GM19455 (cell line): ENCODE results near the gene VPS16.
A peak's percentile ranks its signal among the peaks of the same experiment; 100 is the strongest.

Source experiments
- ATAC-seq: cut with Tn5 transposase; IDR thresholded peaks from one replicate; pipeline ENCODE4 v1.9.1; 2021; ENCODE audit not compliant: unreplicated experiment

VPS16 gene

DNA sequence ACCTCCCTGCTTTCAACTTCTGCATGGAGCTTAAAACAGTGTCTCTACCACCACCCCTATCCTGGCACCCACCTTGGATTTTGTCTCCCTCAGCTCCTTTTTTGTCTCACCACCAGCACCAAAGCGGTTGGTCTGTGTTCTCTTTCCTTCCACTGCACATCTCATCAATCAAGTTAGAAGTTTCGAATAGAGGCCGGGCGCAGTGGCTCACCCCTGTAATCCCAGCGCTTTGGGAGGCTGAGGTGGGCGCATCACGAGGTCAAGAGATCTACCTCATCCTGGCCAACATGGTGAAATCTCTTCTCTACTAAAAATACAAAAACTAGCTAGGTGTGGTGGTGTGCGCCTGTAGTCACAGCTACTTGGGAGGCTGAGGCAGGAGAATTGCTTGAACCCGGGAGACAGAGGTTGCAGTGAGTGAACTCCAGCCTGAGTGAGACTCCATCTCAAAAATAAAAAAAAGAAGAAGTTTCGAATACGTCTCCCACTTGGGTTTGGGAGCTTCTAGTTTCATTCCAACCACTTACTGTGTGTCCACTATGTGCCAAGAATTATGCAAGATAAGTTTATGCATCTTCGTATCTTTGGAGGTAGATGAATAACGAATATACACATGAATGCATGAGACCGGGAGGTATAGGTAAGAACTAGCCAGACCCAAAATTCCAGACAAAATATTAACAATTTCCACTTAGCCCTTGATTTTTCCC, 6.0 kb upstream of the VPS16 start:
- ATAC-seq, result no peak

DNA sequence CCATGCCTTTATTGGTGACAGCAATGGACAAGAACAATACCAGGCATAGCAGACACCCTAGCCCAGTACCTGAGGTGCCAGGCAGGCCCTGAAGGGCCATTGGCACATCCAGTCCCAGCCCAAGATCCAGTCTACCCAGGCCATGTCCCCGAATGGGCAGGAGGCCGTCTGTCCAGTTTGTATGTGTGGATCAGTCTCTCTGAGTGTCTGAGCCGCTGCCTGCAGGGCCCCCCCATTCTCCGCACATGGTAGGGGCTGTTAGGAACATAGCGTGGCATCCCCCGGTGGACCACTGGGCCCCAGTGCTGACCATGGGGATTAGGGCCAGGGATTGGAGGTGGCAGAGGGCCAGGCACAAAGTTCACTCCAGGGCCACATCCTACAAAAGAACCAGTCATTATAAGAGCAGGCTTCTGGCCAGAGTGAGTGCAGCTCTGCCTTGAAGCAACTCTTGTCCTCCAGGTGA, 5.2 kb upstream of the VPS16 start:
- no peak for ATAC-seq

DNA sequence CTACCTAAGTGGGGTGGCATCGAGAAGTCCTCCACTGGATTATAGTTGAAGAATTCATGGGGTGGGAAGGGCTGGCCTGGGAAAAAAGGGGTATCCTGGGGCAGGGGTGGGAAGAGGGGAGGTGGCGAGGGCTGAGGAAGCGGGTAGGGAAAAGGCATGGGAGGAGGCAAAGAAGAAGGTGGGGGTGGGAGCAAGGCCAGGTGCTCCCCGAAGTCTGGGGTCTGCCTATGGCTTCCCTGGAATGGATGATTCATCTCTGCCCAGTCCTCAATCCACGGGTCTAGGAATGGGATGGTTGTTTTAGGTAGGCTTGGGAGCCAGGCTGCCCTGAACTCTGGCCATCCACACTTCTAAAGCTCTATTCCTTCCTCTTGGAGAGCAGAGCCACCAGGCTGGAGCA, 4.5 kb upstream of the VPS16 start:
- no peak for ATAC-seq

DNA sequence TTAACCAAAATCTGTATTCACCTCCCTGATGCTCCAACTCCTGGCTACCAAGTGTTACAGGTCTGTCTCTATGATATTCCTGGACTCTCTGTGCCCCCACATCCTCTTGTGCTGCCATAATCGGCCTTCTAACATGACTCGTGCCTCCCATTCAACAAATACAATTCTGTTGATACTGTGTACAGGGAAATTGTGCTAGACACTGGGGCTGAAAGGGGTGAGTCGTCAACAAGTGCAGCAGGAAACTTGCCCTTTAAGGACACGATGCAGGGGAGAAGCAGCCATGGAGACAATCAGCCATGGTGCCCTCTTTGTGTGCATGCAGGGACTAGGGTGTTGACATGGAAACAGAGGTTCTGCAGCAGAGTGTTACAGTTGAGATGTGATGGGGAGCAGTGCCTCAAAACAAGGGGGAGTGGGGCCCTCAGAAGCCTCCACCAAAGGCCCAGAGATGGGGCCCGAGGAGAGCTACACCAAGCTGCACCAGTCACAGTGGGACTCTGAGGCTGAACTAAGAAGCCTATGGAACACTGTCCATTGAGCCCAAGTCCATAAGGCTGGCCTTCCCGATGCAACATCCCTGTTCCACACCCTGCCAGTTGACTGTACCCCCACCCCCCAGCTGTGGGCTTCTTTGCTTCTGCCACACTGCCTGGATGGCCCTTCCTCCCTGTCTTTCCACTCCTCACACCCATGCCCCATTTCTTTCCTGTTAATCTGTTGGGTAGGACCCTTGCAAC, 3.2 kb upstream of the VPS16 start:
- no peak for ATAC-seq

DNA sequence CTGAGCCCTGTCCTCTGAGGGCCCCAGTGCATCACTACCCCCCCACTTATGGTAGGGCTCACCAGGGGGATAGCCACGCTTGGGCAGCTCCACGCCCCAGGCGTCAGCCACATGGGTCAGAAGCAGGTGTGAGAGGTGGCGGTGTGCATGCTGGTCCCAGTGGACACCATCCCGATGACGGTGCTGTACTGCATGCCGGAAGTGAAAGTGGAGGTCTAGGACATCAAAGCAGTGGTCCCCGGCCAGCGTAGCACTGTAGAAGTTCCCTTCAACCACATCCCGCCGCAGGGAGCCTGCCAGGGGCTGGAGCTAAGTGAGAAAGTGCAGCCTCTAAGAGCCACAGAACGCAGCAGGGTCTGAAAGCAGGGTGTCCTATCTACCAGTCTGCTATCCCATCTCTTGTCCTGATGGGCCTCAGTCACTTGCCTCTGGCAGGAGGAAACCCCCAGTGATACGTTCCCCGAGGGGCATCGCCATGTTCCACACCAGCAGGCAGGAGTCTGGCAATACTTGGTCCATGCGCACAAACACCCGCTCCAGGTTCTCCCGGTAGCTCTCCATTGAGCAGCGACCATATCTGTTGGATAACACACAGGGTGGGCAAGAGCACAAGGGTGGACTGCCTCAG, 2.3 kb upstream of the VPS16 start:
- no peak for ATAC-seq

DNA sequence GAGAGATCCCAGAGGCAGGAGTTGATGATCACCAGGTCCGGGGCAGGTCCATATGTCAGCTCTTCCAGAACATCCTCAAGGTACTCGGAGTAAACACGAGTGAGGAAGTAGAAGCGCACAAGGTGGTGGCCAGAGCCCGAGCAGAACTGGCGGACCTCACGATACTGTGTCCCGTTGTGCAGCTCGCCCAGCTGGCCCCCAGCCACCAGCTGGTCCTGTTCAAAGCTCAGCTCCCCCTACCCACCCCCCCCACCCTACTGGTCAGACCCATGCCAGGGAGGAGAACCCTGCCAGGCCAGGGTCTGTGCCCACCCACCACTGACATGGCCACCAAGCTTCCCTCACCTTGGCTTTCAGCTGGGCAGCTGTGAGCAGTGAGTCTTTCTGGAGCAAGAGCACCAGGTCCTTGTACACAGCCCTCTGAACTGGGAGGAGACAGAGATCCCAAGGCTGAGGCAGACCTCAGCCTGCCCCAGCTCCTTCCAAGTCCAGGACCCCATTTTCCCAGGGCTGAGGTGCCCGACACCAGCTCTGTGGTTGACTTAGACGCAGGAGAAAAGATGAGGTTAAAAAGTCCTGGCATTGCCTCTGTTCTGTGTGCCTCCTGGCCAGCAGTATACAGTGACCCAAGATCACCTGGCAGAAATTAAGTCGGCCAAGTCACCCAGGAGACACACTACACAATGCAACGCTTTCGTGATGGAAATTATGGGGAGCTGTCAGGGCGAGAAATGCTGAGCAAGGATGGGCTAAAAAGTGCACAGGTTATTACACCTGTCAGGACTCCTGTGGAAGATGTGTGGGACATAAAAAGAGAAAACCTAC, 1.5 kb upstream of the VPS16 start:
- ATAC-seq, result no peak

DNA sequence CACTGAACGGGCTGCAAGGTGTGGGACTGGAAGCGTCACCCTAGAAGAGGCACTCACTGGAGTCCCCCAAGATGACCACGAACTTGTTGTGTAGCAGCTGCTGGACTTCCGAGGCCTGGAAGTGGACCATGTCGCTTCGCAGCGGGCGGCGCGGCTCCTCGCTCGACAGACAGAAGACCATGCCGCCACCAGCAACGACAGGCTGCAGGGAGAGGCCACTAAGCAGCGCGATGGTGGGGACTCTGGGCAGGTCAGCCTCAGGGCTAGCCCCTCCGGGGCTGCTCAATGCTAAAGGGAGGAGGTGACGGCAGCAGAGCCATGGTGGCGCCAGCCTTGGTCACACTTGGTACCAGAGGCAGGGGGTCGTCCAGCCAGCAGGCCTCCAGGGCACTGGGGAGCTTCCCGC, 810 bp upstream of the VPS16 start:
- no peak for ATAC-seq

DNA sequence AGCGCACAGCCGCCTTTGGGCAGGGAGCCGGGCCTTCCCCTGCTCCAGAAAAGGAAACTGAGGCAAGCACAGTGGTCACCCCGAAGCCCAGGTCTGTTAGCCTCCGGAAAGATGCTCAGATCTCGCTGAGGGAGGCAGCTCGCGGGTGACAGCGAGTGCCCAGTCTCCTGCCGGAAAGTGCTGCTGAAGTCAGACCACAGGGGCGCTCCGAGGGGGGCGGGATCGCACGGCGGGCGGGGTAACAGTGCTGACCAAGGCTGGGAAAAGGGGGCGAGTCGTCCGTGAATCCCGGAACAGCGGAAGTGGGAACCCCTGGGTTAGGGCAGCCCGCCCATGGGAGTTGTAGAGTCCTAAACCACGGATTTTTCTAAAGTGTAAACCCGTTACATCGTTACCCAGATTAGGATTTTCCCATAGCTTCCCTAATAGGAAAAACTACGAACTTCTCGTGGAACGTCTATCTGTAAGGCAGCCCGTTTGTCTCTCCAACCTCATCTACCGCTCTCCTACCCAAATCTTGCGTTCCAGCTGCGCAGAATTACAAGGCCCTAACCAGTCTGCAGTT, 504 bp downstream of the VPS16 start:
- peak; percentile 44 for ATAC-seq

DNA sequence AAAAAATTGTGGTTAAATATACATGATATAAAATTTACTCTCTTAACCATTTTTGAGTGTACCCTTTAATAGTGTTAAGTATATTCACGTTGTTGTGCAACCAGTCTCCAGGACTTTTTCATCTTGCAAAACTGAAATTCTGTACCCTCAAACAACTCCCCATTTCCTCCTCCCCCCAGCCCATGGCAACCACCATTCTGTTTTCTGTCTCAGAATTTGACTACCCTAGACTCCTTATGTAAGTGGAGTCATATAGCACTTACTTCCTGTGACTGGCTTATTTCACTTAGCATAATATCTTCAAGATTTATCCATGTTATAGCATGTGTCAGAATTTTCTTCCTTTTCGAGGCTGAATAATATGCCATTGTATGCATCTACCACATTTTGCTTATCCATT, 5.1 kb downstream of the VPS16 start:
- ATAC-seq, result no peak

DNA sequence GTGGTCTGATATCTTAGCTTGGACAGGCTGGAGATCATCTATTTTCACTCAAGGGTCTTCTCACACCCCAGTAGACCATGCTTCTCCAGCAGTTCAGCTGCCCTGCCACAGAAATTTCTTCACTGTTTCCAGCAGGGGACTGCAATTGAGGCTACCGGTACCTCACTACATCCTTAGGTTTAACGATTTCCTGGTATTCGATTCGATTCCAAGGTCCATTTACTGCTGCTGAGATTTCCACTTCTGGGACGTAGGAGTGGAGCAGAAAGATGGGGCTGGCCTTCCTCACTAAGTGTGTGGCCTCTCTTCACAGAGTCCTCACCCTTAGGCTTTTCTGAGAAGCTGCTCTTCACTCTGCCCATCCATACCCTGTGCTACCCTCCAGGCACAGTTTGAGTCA, 6.2 kb downstream of the VPS16 start:
- no peak for ATAC-seq

DNA sequence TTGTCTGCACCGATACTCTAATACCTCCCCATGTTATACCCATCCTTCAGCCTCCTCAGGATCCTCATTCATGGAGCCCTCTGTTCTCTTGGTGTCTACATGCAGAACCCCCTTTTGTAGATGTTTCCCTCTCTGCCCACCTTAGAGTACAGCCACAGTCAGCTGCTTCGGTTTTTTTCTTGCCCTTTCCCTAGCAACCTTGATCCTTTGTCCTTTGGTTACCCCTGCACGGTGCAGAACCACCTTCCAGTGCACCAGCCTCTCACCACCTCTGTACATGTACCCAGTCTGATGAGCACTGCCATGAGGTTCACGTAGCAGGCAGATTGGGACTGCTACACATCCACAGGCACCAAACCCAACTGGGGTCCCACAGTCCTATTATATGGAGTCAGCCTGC, 7.3 kb downstream of the VPS16 start:
- no peak for ATAC-seq

DNA sequence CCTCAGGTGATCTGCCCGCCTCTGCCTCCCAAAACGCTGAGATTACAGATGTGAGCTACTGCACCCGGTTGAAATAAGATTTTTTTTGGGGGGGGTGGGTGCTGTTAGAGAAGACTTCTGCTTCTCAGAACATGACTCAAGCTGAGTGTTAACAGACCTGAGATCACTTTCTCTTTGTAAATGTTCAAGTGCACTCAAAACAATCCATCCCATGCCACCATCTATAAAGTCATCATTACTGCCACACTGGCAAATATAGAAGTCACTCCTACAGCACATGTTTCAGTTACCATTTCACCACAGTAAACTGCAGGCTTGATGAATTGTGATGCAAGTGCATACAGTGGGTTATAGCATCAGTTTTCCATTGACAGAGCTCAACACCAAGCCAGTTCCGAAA, 9.0 kb downstream of the VPS16 start:
- no peak for ATAC-seq

DNA sequence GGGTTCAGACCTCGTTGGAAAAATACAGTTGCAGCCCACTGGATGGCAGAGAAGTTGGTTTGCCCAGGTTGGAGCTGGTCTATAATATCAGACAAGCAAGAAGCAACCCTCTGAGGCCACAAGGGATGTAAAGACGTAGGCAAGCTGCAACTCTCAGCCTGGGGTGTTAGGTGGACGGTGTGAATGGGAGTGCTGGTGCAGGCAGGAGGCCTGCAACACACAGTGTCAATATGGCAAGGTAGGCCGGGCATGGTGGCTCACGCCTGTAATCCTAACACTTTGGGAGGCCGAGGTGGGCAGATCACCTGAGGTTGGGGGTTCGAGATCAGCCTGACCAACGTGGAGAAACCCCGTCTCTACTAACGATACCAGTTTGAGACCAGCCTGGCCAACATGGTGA, 10.5 kb downstream of the VPS16 start:
- ATAC-seq, result no peak

DNA sequence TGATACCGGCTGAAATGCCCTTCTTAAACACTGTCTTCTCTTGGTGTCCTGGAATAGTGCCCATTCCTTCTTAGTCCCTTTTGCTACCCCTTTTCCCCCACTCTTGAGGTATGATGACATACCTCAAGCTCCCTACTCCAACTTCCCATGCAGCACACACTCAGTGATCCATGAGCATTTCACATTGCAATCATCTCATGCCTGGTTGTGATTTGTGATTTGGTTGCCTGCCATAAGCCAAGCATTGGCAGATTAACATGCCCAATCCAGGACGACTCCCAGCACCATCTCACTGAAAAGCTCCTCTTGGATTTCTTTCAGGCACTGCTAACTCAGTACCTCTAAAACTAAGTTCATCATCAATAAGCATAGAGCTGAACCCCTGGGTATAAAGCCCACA, 18.0 kb downstream of the VPS16 start:
- ATAC-seq, result no peak

DNA sequence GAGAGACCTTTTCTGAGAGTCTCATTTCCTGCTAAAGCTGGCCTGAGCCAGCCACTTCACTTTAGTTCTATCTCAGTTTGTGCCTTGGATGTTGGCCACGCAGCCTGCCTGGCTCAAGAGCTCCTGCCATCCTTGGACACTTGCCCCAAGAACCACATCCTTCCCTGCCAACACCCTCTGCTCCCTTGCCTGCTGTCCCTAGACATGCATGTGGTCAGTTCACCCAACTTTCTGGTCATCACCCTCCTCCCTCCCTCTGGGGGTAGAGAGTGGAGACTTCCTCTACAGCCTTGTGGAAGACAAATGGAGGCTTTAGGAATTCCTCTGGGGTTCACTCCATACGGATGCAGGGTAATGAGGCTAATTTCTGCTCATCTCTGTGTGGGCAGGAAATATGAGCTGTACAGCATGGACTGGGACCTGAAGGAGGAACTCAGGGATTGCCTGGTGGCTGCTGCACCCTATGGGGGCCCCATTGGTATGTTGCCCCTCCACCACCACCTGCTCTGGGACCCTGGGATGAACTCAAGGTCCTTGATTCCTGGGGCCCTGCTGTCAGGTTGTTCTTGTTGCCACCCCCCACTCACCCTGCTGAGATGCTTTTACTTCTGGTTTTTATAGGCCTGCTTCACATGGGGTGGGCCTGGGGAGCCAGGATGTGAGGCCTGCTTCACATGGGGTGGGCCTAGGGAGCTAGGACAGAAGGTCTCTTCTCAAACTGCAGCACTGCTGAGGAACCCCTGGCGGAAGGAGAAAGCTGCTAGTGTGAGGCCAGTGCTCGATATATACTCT, 19.0 kb downstream of the VPS16 start:
- ATAC-seq, result no peak

DNA sequence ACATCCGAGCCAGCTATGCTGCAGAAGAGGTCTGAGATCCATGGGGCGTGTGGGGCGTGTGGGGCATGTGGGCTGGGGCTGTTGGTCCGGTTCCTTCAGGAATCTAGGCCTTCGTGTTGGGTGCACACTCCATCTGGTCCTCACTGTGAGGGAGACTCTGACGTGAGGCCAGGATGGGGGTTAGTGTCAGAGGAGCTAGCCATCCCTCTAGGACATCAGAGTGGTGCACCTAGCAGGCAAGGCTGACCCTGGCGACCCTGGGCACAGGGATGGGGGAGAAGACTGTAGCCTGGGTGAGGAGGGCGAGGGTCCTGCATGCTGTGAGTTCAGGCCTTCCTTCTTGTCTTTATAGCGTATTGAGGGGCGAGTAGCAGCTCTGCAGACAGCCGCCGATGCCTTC, 24.1 kb downstream of the VPS16 start:
- ATAC-seq, result no peak

DNA sequence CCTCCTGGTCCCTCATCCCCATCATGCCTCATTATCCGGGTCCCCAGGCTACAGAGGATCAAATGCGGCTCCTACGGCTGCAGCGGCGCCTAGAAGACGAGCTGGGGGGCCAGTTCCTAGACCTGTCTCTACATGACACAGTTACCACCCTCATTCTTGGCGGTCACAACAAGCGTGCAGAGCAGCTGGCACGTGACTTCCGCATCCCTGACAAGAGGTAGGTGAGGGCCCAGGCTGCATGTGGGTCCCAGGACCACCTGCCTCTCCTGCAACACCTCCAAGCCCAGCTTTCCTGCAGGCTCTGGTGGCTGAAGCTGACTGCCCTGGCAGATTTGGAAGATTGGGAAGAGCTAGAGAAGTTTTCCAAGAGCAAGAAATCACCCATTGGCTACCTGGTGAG, 24.6 kb downstream of the VPS16 start:
- ATAC-seq, result no peak

DNA sequence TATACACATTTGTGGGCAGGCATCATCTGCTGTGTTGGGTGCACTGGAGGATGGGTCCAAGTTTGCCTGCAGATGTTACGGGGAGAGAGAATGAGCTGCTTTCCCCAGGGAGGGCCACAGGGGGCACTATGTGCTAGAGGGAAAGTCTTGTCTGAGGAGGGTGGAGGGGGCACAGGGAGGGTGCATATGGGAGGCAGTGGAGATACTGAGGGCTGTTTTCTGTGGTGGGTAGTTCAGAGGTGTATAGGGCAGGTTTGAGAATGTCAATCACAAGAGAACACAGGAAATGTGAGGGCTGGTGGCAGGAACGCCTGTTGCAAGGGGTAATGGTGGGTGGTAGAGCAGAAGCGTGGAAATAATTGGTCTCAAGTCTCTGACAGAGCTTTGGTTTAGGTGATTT, 25.1 kb downstream of the VPS16 start:
- ATAC-seq, result no peak

DNA sequence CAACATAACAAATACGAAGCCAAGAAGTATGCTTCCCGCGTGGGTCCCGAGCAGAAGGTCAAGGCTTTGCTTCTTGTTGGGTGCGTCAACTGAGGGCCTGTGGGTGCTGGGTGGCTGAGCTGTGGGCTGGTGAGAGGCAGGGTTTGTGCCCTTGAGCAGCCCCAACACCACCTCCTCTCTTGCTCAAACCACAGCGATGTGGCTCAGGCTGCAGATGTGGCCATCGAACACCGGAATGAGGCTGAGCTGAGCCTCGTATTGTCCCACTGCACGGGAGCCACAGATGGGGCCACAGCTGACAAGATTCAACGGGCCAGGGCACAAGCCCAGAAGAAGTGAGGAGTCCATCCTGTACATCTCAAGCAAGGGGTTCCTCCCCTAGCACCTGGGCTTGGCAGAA, 25.7 kb downstream of the VPS16 start:
- no peak for ATAC-seq
